Embryonic facial prominence (tissue), 1 donor: Measurements from ENCODE around the gene RGP1.

Experiments used
- DNase-seq: peaks from one replicate; pipeline ENCODE4 v3.0.0-alpha.2; 2016; ENCODE audit errors: extremely low spot score

RGP1 gene, protein sequence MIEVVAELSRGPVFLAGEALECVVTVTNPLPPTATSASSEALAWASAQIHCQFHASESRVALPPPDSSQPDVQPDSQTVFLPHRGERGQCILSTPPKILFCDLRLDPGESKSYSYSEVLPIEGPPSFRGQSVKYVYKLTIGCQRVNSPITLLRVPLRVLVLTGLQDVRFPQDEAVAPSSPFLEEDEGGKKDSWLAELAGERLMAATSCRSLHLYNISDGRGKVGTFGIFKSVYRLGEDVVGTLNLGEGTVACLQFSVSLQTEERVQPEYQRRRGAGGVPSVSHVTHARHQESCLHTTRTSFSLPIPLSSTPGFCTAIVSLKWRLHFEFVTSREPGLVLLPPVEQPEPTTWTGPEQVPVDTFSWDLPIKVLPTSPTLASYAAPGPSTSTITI

DNA sequence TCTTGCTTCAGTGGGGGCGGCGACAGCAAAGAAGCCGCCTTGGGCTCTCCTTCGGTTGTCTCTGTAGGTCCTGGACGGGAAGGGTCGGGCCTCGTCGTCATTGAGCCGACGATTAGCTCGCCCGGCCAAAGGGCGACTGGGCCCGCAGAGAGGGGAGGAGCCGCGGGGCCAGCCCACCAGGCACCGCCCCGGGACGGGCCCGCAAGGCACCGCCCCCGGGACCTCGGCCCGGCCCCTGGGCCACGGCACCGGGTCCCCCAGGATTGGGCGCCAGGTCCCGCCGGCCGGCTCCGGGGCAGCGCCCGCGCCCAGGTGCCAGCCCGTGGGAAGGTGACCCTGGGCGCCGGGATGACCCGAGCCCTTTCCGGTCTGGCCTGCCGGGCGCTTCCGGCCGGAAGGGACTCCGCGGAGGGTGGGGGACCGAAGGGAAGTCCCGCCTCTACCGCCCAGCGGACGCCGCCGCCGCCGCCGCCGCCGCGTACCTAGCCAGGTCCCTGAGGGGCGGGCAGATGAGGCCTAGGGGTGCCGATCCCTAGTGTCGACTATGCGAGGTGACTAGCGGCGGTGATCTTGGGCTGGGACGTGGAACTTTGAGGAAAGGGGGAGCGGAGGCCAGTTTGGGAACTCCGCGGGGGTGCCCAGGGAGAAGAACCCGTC is at the start of gene RGP1, which contains the start of gene GBA2:
Gene RGP1 (plus strand): TSS at position 430 of the 657 bp plus-strand sequence. CDS start 469 bp downstream, outside the sequence.
Gene GBA2 (minus strand): TSS at position 371 of the 657 bp plus-strand sequence. CDS start 524 bp downstream, outside the sequence.
- no peak for DNase-seq

DNA sequence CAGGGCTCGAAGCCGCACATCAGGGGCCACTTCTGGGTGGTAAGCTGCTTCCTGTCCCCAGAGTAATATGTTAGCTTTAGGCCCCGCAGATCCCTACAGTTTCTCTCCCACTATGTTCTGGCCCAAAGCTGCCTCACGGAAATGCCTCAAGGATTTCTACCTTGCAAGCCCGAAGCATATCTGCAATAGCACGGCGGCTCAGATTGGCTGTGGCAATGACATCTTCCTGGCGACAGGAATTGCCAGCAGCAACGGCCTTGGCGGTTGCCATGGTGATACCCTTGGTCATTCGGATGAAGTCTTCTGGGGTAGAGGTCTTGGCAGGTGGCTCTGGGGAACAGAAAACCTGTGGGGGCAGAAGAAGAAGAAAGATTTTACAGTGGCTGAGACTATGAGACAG is 49.1 kb upstream of the RGP1 start:
- no peak for DNase-seq

DNA sequence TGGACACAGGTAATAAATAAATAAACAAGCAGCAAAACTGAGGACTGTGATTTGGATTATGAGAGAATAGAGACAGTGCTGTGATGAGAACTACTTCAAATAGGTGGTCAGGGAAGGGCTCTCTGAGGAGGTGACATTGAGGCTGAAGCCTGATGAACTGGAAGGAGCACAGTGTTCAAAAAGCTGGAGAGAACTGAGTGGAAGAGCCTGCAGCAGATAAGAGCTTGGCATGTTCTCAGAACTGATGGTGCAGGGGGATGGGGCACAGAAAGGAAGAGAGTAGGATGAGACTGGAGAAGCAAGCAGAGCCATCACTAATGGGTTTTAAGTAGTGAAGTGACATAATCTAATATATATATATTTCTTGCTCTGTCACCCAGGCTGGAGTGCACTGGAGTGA is 48.1 kb upstream of the RGP1 start:
- no peak for DNase-seq

DNA sequence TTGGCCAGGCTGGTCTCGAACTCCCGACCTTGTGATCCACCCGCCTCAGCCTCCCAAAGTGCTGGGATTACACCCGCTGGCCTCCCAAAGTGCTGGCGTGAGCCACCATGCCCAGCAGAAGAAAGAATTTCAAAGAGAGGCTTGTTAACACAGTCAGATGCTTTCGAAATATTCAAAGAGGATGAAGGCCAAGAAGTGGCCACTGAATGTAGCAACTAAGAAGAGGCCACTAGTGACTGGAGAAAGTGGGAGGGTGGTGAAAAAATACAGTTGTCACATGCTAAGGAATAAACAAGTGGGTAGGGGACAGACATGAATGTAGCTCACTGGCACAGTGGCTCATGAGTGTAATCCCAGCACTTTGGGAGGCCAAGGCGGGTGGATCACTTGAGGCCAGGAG is 46.4 kb upstream of the RGP1 start:
- no peak for DNase-seq

DNA sequence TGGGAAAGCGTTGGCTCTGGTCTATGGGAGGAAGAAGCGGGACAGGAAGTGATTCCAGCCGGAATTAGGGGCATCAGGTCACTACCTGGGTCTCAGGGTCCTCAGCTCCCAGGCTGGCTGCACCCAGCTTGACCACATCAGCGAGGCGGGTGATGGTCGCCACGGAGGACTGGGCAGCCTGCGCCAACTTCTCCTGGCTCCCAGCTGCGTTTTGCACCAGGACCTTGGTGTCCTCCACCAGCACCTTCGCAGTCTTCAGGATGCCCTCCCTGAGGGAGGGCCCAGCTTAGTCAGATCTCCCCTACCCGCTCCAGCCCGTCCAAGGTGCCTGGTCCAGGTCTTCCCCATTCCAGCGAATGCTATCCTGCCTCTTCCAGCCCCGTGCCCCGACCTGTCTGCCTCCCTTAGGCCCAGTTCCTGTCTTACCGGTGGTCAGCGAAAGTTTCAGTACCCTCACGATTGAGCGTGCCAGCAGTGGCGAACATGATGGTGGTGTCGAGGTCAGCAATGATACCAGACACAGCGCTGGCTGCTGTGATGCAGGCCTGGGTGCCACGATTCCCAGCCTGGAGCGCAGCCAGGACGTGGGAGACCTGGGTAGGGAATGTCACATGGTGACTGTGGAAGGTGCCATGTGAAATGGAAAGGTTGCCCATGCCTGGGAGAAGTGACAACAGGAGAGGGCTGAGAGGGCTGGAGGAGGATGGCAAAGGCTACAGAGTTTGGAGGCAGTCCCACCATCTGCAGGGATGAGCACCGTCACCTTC is 45.0 kb upstream of the RGP1 start:
- no peak for DNase-seq

DNA sequence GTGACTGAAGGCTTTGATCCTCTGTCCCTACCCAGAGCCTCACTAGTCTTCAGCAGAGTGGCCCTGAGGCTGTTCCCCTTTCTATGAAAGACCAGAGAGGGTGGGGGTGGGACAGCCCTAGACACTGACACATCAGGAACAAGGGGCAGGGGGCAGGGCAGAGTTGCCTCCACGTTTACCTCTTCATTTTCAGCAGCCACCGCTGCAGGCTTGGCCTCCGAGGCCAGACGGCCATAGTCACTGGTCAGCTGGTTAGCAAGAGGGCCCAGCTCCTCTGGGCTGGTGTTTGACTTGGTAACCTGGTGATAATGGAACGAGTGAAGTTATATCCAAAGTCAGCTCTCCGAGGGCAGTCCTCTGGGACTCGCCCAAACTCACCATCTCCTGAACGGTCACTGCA is 43.7 kb upstream of the RGP1 start:
- DNase-seq = no peak

DNA sequence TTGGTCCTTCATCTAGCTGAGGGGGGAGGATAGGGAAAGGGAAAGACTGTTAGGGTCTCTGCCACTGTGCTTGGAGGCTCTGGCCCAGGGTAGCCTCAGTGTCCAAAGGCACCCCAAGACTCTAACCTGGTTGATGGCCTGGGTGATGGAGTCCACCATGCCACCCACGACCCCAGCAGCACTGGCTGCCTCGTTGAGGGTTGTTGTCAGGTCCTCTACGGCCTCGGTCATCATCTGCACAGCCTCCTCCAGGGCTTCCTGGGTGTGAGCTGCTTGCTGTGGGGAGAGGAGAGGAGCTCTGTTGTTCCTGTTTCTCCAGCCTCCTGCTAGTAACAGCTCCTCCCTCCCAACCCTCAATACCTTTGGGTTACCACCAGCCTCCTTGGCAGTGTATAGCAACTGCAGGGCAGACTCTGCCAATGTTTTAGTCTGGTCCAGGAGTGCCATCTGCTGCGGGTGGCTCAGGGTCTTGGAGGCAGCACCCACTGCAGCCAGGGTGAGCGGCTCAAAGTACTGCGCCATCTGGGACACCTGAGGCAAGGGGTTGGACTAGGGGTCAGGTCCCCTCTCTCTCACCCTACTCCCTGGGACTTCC is 43.2 kb upstream of the RGP1 start:
- no peak for DNase-seq

DNA sequence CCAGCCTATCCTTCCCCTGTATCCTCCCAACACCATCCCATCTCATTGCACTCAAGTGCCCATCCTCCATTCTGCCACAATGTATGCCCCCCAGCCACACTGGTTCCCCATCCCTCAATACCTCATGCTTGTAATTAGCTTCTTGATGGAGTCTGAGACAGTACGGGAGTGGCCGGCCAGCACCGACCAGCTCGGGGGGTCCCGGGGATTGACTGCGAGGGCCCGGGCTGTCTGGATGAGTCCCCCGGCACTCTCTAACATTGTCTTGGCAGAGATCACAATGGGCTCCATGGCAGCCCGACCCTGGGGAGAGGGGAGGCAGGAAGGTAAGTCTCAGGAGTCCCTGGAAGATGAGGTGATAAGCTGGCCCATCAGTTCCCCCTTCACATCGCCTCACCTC is 42.1 kb upstream of the RGP1 start:
- DNase-seq = no peak

DNA sequence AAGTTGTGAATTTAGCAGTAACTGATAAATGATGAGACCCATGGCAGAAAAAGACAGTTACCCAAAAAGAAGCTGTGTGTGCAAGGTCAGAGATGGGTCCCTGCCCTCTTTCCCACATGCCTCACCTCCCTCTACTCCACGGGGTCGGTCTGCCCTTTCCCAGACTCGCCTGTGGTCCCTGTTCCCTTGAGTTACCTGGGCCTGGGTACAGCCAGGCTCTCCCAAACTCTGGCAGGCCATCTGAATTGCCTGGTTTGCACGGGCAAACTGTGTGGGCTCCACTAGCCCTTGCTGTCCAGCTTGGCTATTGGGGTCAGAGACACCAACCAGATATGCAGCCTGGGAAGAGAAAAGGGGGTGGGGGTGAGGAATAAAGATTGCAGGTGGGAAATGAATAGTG is 40.9 kb upstream of the RGP1 start:
- DNase-seq = no peak

DNA sequence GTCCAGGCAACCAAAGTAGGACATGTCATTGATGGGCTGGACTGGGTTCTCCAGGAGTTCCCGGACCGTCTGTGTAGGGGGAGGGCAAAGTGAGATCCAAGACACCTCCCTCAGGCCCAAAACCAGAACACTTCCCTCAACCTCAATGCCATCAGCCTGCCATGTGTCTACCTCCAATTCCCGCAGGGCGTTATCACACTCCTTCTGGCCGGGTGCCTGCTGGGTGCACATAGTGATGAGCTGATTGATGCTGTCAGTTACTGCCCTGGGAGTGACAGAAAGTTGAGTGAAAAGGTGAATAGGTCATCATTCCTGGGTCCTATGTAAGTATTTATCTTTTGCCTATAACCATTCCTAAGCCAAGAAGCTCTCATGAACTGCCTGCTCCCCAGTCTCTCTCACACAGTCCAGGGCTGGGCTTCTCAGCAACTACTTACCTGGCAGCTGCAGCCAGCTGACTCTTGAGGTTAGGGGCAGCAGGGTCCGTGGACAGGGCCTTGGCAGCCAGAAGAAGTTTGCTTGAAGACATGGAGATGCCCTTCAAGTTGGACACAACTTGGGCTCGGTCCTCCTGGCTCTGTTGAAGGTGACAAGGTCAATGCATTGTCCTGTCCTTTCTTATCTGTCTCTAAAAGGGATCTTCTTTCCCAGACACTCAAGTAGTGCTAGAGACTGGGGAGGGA is 38.1 kb upstream of the RGP1 start:
- DNase-seq = no peak

DNA sequence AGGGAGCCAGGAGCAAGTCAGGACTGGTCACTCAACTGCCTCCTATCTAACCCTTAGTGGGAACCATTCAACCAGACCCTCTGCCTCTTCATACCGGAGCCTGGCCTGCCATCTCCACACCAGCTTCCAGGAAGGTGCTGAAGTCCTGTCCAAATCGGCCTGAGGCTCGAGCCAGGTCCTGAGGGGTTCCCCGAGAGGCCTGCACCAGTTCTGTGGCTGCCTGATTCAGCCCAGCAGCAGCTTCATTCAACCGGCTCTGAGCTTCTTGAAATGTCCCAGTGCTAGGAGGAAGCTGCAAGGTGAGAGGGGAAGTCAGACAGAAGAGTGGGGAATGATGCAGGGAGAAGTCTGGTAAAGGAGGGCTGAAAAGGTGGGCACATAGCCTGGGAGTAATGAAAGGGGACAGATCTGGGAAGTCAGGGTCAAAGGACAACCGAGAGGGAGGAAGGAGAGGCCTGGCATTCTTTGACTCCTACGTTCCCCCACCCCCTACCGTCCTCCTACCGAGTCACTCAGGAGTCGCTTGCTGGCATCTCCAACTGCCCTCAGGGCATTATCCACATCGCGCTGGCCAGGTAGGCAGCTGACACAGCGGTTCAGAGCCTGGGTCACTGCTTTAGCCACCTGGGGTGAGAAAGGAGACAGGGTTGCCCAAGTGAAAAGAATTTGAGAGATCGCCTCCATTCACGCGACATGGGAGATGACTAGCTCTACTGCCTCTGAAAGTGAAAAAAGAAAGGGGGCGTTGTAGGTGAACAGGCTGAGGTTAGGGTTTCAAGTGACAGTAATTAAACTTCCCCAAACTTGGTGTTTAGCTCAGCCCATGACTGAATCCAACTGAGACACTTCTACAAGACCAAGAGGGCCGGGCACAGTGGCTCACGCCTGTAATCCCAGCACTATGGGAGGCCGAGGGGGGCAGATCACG is 37.3 kb upstream of the RGP1 start:
- no peak for DNase-seq

DNA sequence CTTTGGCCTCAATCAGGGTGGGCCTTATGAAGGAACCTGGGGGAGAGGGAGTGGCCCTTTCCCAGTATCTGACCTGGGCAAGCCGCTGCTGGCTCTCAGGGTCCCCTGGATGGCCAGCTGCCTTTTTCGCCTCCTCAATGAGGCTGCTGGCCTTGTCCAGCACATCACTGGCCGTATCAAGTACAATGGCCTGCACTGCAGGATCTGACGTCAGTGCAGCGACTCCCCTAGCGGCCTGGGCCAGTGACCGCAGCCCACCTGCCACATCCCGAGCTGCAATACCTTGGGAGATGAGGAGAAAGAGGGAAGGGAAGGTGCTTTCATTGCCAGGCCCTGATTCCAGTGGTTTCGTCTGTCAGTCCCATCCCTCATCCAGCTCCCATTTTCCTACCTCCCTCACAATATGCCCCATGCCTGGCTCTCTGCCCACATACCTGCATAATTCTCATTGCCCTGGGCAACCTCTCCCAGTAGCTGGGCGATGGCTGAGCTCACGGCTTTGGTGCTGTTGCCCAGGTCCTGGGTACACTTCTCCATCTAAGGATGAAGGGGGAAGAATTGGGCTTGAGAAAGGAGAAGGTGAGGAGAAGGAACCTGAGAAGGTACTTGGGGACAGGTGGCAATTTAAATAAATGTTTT is 36.2 kb upstream of the RGP1 start:
- DNase-seq = no peak

DNA sequence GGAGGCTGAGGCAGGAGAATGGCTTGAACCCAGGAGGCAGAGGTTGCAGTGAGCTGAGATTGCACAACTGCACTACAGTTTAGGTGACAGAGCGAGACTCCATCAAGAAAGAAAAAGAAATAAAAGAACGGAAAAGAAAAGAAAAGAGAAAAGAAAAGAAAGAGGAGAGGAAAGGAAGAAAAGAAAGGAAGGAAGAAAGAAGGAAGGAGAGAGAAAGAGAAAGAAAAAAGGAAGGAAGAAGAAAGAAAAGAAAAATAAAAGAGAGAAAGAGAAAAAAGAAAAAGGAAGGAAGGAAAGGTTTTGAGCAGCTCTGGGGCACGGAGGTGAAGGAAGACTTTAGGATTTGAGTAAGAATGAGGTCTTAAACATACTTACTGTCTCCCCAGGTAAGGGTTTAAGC is 35.5 kb upstream of the RGP1 start:
- no peak for DNase-seq

DNA sequence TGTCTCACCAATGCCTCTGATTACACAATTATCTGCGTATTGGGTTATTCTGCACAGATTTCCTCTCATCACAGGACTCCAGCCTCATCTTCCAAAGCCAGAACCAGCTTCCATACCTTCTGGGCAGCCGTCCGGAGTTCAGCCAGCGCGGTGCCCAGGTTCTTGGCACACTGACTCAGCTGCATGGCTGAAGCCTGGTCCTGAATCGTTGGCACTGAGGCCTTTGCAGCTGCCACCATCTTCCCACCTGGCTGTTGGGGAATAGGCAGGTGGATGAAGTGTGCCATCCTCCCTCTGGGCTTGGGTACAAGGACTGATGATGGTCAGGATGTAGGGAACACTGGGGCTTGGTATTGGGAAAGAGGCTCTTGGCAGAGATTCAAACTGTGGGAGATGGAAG is 35.0 kb upstream of the RGP1 start:
- DNase-seq = no peak

DNA sequence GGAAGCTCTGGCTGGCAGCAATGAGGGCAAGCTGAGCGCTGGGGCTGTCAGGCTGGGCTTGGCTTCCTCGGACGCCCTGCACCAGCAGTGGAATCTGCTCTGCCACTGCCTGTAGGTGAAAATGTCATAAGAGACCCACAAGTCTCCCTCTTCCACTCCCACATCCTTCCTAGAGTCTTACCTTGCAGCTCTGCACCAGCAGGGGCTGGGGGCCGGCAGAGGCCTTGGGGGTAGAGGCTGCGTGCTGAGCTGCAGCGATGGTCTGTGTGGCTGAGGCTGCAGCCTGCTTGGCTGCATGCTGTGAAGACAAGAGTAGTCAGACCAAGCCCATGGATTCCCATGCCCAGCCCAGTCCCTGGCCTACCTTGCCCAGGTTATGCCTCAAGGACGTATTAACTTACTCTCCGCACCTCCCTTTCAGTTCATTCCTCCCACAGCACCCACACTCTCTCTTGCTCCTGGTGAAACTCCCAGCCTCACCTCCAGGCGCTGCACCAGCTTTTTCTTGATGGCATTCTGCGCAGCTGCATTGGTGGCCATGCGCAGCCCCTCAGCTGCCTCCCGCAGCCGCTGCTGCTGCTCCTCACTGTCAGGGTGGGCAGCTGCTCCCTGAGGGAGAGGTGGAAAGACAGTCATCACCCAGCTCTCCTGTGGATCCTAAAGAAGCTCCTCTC is 34.4 kb upstream of the RGP1 start:
- DNase-seq = no peak

DNA sequence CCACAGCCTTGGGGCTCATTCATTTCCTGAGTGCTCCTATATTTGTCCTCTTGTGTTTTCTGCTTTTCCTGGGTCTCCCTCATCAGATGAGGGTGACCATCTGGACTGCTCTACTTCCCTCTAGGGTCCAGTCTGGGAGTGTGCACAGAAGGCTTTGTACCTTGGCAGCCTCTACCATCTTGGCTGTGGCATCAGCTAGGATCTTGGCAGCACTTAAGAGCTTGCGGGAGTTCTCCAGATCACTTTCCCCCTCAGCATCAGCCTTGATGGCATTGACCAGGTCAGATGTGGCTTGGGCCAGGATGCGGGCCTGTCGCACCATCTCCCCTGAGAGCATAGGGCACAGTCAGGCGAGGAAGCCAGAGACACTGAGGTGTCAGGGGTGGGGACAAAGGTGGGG is 32.9 kb upstream of the RGP1 start:
- no peak for DNase-seq

DNA sequence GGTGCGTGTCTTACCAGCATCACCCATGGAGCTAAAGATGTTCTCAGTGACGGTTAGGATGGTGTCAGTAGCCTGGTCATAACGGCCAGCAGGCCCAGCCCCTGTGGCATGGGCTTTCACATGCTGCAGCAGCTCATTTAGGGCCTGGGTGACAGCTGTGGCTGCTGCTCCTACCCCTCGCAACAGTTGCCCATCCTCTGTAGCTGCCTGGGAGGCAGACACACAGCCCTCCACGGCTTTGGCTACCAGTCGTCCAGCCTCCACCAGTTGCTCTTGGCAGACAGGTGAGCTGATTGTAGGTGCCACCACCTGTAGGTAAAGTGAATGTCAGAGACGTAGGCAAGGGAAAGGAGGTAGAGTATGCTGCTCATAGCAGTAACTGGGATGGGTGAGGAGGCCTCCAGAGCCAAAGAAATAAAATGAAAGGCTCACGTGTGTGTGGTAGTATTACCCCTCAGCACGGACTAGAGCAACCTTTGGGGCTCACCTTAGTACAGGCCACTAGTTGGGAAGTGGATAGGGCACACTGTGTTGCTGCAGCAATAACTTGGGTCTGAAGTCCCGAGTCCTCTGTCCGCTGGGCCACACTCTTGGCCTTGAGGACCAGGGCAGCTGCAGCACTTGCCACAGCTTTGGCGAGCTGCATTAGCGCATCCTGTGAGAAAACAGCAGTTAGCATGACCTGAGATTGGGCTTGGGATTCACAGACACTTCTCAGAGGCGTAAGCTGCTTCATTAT is 31.8 kb upstream of the RGP1 start:
- no peak for DNase-seq

DNA sequence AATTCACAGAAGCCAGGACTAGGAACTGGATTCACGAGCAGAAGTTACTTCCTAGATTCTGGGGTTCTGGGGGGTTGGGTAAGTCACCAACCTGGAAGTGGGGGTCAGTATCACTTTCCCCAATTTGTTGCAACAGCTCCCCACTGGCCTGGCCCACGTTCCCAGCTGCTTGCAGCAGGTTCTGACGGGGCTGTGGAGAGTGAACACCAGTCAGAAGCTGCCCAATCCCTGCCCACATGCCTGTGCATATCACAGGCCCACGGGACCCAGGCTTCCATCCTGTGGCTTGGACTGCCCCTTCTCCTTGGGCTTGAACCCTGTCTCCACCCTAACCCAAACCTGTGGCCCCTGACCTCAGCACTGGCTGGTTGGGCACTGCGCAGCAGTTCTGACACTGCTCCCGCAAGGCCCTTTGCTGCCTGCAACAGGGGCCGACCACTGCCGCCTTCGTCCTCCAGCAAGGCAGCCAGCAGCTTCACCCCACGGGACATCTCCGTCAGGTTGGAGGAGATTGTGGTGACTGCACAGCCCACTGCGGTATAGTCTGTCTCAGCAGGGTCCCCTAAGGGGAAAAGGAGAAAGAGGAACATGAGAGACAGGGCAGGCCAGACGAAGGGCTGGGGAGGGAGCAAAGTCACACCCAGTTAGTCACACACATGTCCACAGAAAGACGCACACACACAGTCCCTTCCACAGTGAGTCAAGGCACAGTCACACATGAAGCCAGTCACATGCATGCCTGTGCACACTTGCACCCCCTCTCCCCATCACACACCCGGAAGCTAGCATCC is 30.2 kb upstream of the RGP1 start:
- no peak for DNase-seq
